Adrenal gland (tissue), 5 donors: ENCODE measurements around the gene RHBDL1.

Experiments used
- CTCF ChIP-seq, 6 experiments: fragments of 450-650 bp in 4 of 6; fragments of 200-600 bp in 2 of 6; sonication (generic) in 1 of 6; IDR thresholded peaks; 1 replicate in 5 of 6; 2 replicates in 1 of 6; pipeline versions ENCODE4 v1.5.1 to v1.8.0; 2016 to 2021; ENCODE audit warnings: antibody characterized with exemption in 6 of 6, mild to moderate bottlenecking in 2 of 6, moderate library complexity in 1 of 6
- POLR2A ChIP-seq, 2 donors: fragments of 450-650 bp; IDR thresholded peaks; one replicate each; pipeline ENCODE4 v1.6.1; 2017; ENCODE audit warnings: antibody characterized with exemption in 2 of 2, mild to moderate bottlenecking in 2 of 2, moderate library complexity in 1 of 2
- donor health status: DM: no; HTN: no; CAD: no.

GRCh38 chr16:684961-685696 lies 9.7 kb downstream of the RHBDL1 start:
- TF ChIP-seq CTCF (IDR thresholded peaks at IDR 0.05) (no peak), POLR2A (IDR thresholded peaks at IDR 0.05) (no peak)
